Measurements from ENCODE around the gene ALKBH1. TPM values are rescaled to one million over a fixed set of nuclear protein-coding genes. Genes with fewer than 3 reads are reported as not detected.
"Not testable (repeated sequence)": the region's sequence is repeated elsewhere in the genome, so short reads cannot be mapped to it uniquely, and the experiment has no call there.

Gene ALKBH1, protein sequence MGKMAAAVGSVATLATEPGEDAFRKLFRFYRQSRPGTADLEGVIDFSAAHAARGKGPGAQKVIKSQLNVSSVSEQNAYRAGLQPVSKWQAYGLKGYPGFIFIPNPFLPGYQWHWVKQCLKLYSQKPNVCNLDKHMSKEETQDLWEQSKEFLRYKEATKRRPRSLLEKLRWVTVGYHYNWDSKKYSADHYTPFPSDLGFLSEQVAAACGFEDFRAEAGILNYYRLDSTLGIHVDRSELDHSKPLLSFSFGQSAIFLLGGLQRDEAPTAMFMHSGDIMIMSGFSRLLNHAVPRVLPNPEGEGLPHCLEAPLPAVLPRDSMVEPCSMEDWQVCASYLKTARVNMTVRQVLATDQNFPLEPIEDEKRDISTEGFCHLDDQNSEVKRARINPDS
- 10 to 100 TPM in 1 of 2 donors, 1 to 10 TPM in 1; 9.8 to 10.6 TPM for total RNA-seq
- long read RNA-seq, transcript ALKBH1-201 (6 exons, 2,594 nt), result major isoform, 6 of 9 reads
- long read RNA-seq, partial matches to known transcripts, result 0 of 9 reads
- long read RNA-seq, other reads (novel, unspliced or antisense), result 1 of 9 reads

DNA sequence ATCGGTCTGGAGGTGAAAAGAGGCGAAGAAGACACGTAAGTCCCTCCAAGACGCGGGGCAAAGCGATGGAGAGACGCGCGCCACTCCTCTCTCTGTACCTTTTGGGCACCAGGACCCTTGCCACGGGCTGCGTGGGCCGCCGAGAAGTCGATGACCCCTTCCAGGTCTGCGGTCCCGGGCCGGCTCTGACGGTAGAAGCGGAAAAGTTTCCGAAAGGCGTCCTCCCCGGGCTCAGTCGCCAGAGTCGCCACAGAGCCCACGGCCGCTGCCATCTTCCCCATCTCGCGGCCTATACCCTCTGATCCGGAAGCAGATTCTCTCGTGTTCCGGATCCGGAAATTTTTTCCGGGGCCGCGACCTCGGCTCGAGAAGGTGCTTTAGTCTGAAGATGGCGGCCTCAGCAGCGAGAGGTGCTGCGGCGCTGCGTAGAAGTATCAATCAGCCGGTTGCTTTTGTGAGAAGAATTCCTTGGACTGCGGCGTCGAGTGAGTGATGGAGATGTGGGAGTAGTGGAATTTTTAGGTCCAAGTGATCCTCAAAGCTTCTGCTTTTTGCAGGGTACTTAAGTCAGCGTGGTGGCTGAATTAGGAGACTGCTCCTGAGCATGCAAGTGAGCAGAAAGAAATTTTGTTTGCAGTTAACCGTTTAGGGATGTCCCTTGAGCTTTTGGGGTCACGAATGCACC lies at the start of gene ALKBH1, which contains the start of gene SLIRP:
ALKBH1 (minus strand) TSS at position 300 of the 685 bp plus-strand sequence; CDS start at position 281, 19 bp downstream.
SLIRP (plus strand) TSS at position 380 of the 685 bp plus-strand sequence; CDS start at position 389, 9 bp downstream.
- intact Hi-C loops (cut with DNase I), result loop anchor here in 1 of 2 donors (2.0 kb wide), 1 partner anchor 53 kb away; no protein-coding TSS in a partner anchor
- peak; percentile 98 for ATAC-seq

DNA sequence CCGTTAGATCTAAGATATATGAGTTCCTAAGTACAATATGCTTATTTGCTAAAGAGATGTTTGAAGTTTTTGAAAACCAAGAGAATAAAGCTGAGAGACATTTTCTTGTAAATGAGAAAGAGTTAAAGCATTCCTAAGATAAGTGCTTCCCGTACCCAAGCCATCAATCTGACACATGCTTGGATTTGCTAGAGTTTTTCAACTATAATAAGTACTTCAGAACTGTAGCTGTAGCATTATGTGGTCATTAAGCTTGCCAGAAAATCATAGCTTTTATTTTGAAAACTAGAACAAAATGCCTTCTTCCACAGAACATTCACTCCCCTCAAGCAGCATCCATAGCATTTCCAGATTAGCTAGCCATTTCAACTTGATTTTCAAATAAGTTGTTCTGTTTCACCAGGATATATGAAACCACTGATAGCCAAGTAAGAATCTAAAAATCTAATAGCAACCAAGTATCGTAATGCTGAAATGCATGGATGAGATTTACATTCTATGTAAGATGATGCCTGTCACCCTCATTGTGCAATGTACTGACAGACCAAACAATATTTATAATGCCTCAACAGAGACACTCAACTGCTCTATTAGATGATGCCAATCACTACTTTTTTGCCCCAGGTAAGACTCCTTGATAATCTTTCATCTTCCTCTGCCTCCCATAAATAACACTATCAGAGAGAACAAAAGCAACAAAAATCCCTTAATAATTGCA lies 45.1 kb upstream of the ALKBH1 start:
- DNase-seq (no peak), ATAC-seq (peak in 1 of 2 donors; percentile 36)
- intact Hi-C loops (cut with DNase I), result no loop called here

More for the DNA sequence above, at the start of gene ALKBH1, which contains the start of gene SLIRP:
- peak; percentile 91 for DNase-seq

DNA sequence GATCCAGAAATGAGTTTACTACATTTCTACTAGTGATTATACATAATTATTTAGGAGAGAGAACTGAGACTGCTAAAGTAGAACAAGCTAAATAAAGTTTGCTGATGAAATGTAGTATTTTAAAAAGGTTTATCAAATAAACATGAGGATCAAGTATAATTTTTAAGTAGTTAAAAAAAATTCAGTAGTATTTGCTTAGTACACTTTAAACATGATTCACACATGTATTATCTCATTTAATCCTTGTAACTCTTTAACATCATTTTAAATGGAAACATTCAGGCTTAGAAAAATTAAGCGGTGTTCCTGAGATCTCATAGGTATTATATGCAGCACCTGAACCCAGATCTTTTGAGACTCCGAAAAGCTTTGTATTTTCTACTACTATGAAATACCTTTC lies 44.4 kb upstream of the ALKBH1 start:
- intact Hi-C loops (cut with DNase I), result no loop called here
- DNase-seq (no peak), ATAC-seq (no peak)

DNA sequence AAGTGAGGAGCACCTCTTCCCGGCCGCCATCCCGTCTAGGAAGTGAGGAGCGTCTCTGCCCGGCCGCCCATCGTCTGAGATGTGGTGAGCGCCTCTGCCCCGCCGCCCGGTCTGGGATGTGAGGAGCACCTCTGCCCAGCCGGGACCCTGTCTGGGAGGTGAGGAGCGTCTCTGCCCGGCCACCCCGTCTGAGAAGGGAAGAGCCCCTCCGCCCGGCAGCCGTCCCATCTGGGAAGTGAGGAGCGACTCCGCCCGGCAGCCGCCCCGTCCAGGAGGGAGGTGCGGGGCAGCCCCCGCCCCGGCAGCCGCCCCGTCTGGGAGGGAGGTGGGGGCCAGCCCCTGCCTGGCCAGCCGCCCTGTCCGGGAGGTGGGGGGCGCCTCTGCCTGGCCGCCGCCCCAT lies 39.6 kb upstream of the ALKBH1 start:
- DNase-seq; intact Hi-C loops (cut with DNase I); ATAC-seq: not testable (repeated sequence)

DNA sequence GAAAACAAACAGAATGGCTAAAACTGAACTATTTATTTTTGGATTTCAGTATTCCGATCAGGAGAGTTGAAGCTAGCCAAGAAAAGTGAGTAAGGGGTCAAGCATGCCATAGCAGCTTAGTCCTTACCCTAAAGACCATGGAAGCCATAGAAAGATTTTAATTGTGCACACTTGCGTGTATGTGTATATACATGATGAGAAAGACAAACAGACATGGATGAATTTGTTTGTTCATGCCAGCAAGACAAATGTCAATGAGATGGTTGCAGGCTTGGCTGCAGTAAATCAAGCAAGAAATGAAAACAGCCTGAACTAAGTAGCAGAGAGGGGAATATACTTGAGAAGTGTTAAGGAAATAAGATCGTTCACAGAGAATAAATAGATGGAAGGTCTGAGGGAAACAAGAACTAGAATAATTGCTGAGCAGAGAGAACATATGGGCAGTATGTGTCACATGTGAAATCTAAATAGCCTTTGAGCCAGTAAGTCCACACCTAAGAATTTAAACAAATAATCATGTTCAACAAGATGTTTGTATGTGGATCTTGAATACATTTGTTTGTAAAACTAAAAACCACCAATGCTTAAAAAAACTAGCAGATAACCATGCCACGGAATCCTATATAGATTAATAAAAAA lies 38.4 kb upstream of the ALKBH1 start:
- ATAC-seq (no peak), DNase-seq (no peak)
- intact Hi-C loops (cut with DNase I), result no loop called here

DNA sequence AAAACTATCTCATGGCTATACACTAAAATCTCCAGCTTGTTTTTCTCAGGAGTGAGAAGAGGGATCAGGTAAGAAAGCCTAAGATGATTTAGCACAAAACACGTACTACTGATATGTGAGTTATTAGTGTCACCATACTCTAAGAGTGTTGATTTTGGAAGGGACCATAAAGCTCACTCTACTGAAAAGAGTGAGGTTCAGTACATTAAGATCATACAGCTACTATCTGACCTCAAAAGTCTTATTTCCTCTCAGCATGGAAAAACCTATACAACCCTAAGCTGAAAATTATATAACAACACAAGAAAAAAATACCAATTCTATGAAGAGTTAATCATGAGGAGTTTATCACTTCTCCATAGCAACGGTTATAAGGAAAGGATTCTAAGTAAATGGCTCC lies 33.6 kb upstream of the ALKBH1 start:
- intact Hi-C loops (cut with DNase I), result no loop called here
- DNase-seq, result no peak
- no peak for ATAC-seq

DNA sequence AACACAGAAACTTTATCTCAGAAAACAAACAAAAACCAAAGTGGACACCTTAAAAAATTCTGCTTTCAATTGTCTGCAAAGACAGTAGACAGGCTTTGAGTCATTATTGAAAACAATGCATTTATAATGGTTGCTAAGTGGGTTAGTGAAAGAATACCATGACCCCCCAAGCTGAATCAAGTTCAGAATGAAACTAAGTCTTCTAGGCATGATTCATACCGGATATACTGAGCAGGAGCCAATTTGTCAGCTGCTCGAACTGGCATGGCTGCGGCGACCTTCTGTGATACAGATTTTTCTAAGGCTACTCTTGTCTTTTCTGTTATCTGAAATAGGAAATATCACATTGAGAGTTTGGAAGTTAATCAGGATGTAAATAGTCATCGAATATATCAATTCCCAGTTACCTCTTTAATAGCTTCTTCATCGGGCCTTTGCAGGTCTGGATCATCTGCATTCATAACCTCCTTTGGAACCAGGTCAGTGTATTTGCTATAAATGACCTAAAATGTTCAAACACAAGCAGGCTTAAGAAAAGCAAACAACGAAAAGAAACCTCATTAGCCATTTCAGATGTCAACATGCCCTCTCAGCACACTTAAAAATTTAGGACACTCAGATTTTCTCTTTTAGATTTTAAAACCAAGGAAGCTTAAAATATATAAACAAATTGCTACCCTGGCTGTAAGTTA lies 30.9 kb upstream of the ALKBH1 start:
- peak in 1 of 2 donors; percentile 74 for ATAC-seq
- no peak for DNase-seq
- intact Hi-C loops (cut with DNase I), result no loop called here

DNA sequence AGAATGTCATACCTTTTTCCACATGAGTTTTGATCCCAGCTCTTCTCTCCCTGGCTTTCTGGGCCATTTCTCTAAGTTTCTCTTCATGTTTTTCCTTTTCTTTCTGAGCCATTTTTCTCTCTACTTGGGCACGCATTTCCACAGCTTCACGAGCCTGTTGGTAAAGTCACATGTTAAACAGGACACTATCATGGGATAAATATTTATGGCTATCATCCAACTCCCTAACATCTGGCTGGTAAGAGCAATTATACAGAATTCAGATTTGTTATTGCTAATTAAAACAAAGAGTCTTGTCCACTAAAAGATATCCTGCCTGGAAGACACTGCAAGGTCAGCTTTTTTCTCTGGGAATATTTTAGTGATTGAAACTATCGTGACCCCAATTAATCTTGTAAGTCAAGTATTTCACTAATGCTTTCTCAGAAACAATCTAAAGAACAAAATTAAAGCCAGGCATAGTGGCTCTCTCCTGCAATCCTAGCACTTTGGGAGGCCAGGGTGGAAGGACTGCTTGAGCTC lies 23.2 kb upstream of the ALKBH1 start:
- ATAC-seq (no peak), DNase-seq (no peak)
- intact Hi-C loops (cut with DNase I), result no loop called here

DNA sequence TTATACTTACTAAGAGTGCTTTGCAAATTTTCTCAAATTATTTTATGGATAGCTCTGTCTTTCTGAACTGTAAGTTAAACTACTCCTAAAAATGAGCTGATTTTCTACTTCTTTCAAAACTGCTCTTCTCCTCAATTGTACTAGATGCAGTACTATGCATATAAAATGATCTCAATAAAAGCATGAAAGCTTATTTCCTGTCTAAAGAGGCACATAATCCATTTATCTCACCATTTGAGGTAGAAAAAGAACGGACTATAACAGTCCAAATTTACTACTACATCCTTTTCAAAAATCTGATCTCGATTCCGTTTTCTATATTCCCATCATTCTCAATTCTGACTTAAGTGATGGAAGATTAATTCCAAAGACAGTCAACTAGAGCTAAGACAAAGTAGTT lies 14.5 kb upstream of the ALKBH1 start:
- intact Hi-C loops (cut with DNase I), result no loop called here
- no peak for DNase-seq
- no peak for ATAC-seq

DNA sequence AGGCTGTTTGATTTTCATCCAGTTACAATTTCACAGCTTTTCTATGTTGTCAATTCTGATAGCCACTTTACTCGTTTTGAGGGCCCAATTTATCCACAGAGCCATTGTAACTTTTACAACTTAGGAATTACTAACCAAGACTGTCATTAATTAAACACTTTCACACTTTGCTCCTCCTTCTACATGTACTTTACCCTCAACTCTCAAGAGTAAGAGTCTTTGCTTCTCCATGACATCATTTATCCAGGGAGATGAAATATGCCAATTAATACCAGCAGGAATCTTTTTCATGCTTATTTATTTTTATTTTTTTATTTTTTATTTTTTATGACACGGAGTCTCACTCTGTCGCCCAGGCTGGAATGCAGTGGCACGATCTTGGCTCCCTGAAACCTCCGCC lies 13.6 kb upstream of the ALKBH1 start:
- intact Hi-C loops (cut with DNase I), result no loop called here
- ATAC-seq, result no peak
- no peak for DNase-seq

DNA sequence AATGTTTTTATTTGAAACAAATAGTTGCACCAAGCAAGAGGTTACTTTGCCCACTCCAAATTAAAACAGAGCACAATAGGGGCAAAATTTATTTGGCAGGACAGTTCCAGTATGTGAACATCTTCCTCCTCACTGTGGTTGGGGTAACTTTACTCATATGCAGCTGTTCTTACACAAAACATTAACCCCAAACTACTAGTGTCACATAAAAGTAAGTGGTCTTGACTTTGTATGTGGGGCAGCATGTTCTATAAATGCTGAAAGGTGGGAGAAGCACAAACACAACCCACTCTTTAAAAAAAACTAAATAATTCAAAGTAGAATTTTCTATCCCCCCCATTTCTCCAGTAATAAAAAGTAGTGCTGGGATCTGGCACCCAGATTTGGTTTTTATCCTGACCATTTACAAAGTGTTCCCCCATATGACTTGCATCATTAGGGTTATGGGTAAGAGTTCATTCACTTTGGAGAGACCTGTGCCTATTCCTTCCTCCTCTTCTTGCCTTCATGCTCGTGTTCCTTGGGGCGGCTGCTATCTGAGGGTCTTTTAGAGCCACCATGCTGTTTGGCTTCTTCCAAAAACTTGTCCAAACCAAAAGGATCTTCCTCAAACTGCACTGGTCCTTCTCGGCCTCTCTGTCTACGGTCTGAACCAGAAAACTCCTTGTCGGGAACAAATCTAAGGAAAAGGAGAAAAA lies 9.9 kb upstream of the ALKBH1 start:
- intact Hi-C loops (cut with DNase I), result no loop called here

DNA sequence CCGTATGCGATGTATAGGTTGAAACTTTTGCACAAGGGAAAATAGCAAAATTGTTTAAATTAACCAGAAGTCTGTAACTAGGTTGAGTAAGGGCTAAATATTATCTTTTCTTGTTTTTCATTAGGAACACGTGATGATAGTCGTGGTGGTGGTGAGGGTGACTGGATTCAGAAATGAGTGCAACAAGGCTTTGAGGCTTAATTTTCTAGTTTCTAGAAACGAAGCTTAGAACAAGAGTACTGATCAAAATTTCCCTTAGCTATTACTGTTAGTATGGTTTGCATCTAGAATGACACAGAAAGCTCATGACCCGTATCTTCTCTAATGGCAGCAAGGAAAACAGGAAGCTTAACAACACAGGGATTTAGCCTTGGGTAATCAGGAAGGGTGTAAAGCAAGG lies 7.1 kb upstream of the ALKBH1 start:
- no peak for ATAC-seq
- intact Hi-C loops (cut with DNase I), result no loop called here

More for the DNA sequence above, 9.9 kb upstream of the ALKBH1 start:
- DNase-seq (no peak), ATAC-seq (no peak)

DNA sequence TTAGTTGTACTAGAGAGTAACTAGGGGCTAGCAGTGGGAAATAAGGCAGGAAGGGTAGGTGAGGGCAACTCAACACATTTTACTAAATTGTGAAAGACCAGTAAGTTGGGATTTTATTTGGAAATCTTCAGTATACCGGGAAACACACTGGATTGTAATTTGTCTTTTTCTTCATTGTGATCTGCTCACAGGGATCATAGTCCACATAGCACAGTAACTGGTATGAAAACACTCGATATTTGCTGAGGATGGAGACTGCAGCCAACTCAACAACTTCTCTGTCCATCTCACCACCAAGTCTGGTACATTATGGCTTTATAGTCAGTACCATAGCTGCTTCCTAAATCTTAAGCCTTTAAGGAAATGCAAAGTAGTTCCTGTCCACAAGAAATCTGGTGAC lies 2.5 kb upstream of the ALKBH1 start:
- ATAC-seq (no peak), DNase-seq (no peak)
- intact Hi-C loops (cut with DNase I), result no loop called here

More for the DNA sequence above, 7.1 kb upstream of the ALKBH1 start:
- DNase-seq, result no peak

DNA sequence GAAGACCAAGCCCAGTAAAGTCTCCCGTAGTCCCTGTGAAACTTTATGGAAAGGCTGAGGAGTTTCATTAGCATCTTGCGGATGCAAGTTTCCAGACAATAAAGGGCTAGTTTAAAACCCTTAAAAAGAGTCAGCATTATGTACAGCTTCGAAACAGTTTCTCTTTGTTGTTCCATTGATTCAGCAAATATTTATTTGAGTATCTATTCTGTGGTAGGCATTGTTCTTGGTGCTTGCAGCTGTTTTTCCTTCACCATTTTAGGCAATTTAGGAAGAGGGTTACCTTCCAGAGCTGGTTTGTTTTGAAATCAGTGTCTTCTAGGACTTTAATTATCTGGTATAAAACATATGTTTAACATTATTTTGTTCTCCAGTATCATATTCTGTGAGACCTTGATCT lies 1.6 kb upstream of the ALKBH1 start:
- ATAC-seq, result no peak
- no peak for DNase-seq
- intact Hi-C loops (cut with DNase I), result no loop called here

DNA sequence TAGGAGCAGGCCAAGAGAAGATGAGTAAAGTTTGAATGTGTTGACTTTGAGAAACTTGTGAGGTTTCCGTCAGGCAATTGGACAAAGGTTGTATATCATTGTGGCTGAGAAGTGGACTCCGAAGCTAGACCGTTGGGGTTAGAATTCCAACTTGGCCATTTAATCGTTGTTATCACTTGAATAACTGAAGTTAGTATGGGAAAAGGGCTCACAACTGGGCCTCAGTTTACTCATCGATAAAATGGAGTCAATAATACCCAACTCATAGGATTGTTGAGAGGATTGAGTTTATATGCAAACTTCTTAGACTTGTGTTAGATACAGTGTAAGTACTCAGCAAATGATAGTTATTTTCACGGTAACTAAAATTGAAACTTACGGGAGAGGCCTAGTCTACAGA lies 926 bp upstream of the ALKBH1 start:
- ATAC-seq, result no peak
- DNase-seq, result no peak
- intact Hi-C loops (cut with DNase I), result no loop called here

DNA sequence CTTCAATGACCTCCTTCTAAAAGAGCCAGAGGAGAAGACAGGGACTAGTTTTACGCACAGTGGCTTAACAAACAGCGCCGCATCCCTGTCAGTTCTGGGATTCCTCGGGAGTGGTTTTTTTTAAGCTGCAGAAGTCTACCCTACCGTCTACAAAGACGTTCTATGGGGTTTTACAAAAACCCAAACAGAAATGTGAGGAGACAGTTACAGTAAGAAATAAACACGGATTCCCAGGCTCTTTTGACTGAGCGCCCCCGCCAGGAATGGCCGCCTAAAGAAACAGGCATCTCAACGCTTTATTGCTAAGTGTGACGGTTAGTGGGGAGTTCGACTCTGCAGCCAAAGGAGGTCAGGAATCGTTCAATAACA lies 484 bp downstream of the ALKBH1 start:
- DNase-seq (no peak), ATAC-seq (peak; percentile 52 to 63)
- intact Hi-C loops (cut with DNase I), result loop anchor here in 1 of 2 donors (2.0 kb wide), 1 partner anchor 53 kb away; no protein-coding TSS in a partner anchor

DNA sequence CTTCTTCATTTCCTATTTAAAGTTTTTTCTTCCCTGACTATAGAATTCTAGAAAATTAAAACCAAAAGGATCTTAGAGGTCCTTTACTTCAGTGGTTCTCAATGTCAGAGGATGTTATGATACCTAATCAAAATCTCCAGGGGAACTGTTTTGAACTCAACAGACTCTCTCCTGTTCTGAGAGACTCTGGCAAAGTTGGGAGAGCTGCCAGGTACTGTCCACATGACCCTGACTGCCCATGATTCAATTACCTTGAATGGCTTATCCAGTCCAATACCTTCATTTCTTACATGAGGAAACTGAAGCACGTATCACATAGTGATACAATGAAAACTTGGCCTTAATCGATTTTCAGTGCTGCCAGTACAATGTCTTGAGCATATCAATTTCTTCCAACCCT lies 16.6 kb downstream of the ALKBH1 start:
- ATAC-seq (no peak), DNase-seq (peak; percentile 41)
- intact Hi-C loops (cut with DNase I), result no loop called here

DNA sequence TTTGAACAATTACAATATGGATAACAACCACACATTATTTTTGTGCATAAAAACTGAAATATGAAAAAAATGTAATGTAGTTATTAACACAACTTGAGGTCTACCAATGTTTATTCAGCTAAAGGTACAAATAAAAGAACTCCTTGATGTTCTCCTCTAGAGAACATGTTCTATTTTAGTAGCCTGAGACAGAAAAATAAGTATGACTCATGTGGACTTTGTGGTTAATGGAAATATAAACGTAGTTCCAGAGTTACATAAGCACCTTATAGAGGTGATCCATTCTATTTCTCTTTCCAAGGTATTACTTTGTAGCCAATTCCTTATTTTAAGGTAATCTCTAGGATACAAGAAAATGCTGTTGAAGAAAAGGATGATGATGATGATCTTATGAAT lies 25.7 kb downstream of the ALKBH1 start:
- intact Hi-C loops (cut with DNase I), result no loop called here
- DNase-seq (no peak), ATAC-seq (no peak)
